H9 (cell line): ENCODE results near the gene ACKR4. TPM values are rescaled to one million over a fixed set of nuclear protein-coding genes. Genes with fewer than 3 reads are reported as not detected.

Experiments
- DNase-seq: peaks from one replicate; pipeline ENCODE4 v3.0.0-alpha.2; 2017
- H2AFZ ChIP-seq: one replicate; pipeline ENCODE4 v1.6.1; 2013; ENCODE audit warnings: mild to moderate bottlenecking, low read length, control low read depth, moderate library complexity
- H2AK5ac ChIP-seq: 2 replicates; pipeline ENCODE4 v1.6.1; 2013; ENCODE audit warnings: low read length, control low read depth, mixed read lengths; ENCODE audit not compliant: insufficient read length
- H2BK120ac ChIP-seq: one replicate; pipeline ENCODE4 v1.6.1; 2013; ENCODE audit warnings: low read depth, mild to moderate bottlenecking, low read length, control low read depth, inconsistent platforms; ENCODE audit not compliant: poor library complexity, severe bottlenecking
- H2BK12ac ChIP-seq: 2 replicates; pipeline ENCODE4 v1.6.1; 2013; ENCODE audit warnings: low read length, control low read depth, mixed read lengths, low read depth; ENCODE audit not compliant: insufficient read length
- H2BK15ac ChIP-seq: 2 replicates; pipeline ENCODE4 v1.6.1; 2013; ENCODE audit warnings: low read depth, low read length, control low read depth
- H2BK20ac ChIP-seq: one replicate; pipeline ENCODE4 v1.6.1; 2013; ENCODE audit warnings: low read depth, mild to moderate bottlenecking, low read length, control low read depth, inconsistent platforms; ENCODE audit not compliant: poor library complexity, severe bottlenecking
- H2BK5ac ChIP-seq: 2 replicates; pipeline ENCODE4 v1.6.1; 2013; ENCODE audit warnings: low read length, control low read depth, mixed read lengths; ENCODE audit not compliant: insufficient read length
- H3K14ac ChIP-seq: 2 replicates; pipeline ENCODE4 v1.6.1; 2013; ENCODE audit warnings: low read length, control low read depth; ENCODE audit not compliant: insufficient read depth
- H3K18ac ChIP-seq: 2 replicates; pipeline ENCODE4 v1.6.1; 2013; ENCODE audit warnings: low read depth, mild to moderate bottlenecking, mixed read lengths, low read length, control low read depth; ENCODE audit not compliant: insufficient read length
- H3K23ac ChIP-seq: 2 replicates; pipeline ENCODE4 v1.6.1; 2013; ENCODE audit warnings: low read length, control low read depth, mixed read lengths, low read depth; ENCODE audit not compliant: insufficient read length
- H3K23me2 ChIP-seq: 2 replicates; pipeline ENCODE4 v1.6.1; 2013; ENCODE audit warnings: low read depth, mild to moderate bottlenecking, mixed read lengths, low read length, control low read depth; ENCODE audit not compliant: insufficient read length, poor library complexity, severe bottlenecking
- H3K27ac ChIP-seq: 2 replicates; pipeline ENCODE4 v1.5.1; 2013; ENCODE audit warnings: low read length, control low read depth, mixed read lengths, low read depth; ENCODE audit not compliant: insufficient read length
- H3K27me3 ChIP-seq: 2 replicates; pipeline ENCODE4 v1.6.1; 2013; ENCODE audit warnings: low read length, control low read depth, inconsistent platforms; ENCODE audit not compliant: insufficient read depth
- H3K4ac ChIP-seq: 2 replicates; pipeline ENCODE4 v1.6.1; 2013; ENCODE audit warnings: low read depth, mild to moderate bottlenecking, control low read depth, inconsistent platforms, low read length, moderate library complexity
- H3K4me1 ChIP-seq: 2 replicates; pipeline ENCODE4 v1.6.1; 2013; ENCODE audit warnings: low read length, control low read depth, inconsistent platforms; ENCODE audit not compliant: insufficient read depth
- H3K4me2 ChIP-seq: 2 replicates; pipeline ENCODE4 v1.6.1; 2013; ENCODE audit warnings: low read length, control low read depth, mixed read lengths; ENCODE audit not compliant: insufficient read length, insufficient read depth
- H3K56ac ChIP-seq: 2 replicates; pipeline ENCODE4 v1.6.1; 2013; ENCODE audit warnings: low read depth, mild to moderate bottlenecking, mixed read lengths, low read length, control low read depth; ENCODE audit not compliant: insufficient read length
- H3K79me1 ChIP-seq: 2 replicates; pipeline ENCODE4 v1.6.1; 2013; ENCODE audit warnings: low read depth, mild to moderate bottlenecking, moderate library complexity, low read length, control low read depth, inconsistent platforms; ENCODE audit not compliant: insufficient read depth, poor library complexity, severe bottlenecking
- H3K79me2 ChIP-seq: 2 replicates; pipeline ENCODE4 v1.6.1; 2013; ENCODE audit warnings: low read length, control low read depth, inconsistent platforms; ENCODE audit not compliant: insufficient read depth
- H3K9ac ChIP-seq: 2 replicates; pipeline ENCODE4 v1.6.1; 2013; ENCODE audit warnings: low read length, control low read depth, mixed read lengths; ENCODE audit not compliant: insufficient read length; ENCODE audit errors: extremely low read depth
- H3K9me3 ChIP-seq: one replicate; pipeline ENCODE4 v1.6.1; 2013; ENCODE audit warnings: low read depth, low read length, inconsistent platforms; ENCODE audit not compliant: control insufficient read depth
- H3T11ph ChIP-seq: one replicate; pipeline ENCODE4 v1.6.1; 2013; ENCODE audit warnings: mild to moderate bottlenecking, low read length, control low read depth, inconsistent platforms
- H4K20me1 ChIP-seq: one replicate; pipeline ENCODE4 v1.6.1; 2013; ENCODE audit not compliant: control insufficient read depth, insufficient read length, insufficient read depth
- H4K5ac ChIP-seq: 2 replicates; pipeline ENCODE4 v1.6.1; 2013; ENCODE audit warnings: low read depth, mild to moderate bottlenecking, mixed read lengths, low read length, control low read depth; ENCODE audit not compliant: insufficient read length
- H4K8ac ChIP-seq: replicated peaks from 2 replicates; pipeline ENCODE4 v1.6.1; 2013; ENCODE audit warnings: low read length, control low read depth, mixed read lengths, low read depth; ENCODE audit not compliant: insufficient read length
- H4K91ac ChIP-seq: 2 replicates; pipeline ENCODE4 v1.6.1; 2013; ENCODE audit warnings: low read depth, mild to moderate bottlenecking, moderate library complexity, mixed read lengths, low read length, control low read depth; ENCODE audit not compliant: insufficient read length
- H3K27ac Mint-ChIP-seq, 3 experiments: 2 replicates in 2 of 3; 3 replicates in 1 of 3; pipeline ENCODE4 v1.8.0; 2020 to 2021; ENCODE audit warnings: mixed read lengths in 3 of 3, mild to moderate bottlenecking in 1 of 3, moderate library complexity in 1 of 3
- H3K27me3 Mint-ChIP-seq: 2 replicates; pipeline ENCODE4 v1.8.0; 2021; ENCODE audit warnings: low read depth, mild to moderate bottlenecking, moderate library complexity, mixed read lengths
- H3K36me3 Mint-ChIP-seq, 3 experiments: 2 replicates in 2 of 3; 3 replicates in 1 of 3; pipeline ENCODE4 v1.8.0; 2020 to 2021; ENCODE audit warnings: low read depth in 3 of 3, mixed read lengths in 3 of 3; ENCODE audit not compliant: insufficient read depth in 1 of 3
- H3K4me1 Mint-ChIP-seq, 2 experiments: 2 replicates each; pipeline ENCODE4 v1.8.0; 2020; ENCODE audit warnings: mixed read lengths in 2 of 2
- H3K4me3 Mint-ChIP-seq, 2 experiments: 2 replicates in 1 of 2; 3 replicates in 1 of 2; pipeline ENCODE4 v1.8.0; 2020 to 2021; ENCODE audit warnings: mild to moderate bottlenecking in 2 of 2, mixed read lengths in 2 of 2, moderate library complexity in 1 of 2
- H3K9me3 Mint-ChIP-seq, 2 experiments: 2 replicates in 1 of 2; 3 replicates in 1 of 2; pipeline ENCODE4 v1.8.0; 2020; ENCODE audit warnings: mild to moderate bottlenecking in 2 of 2, mixed read lengths in 2 of 2, moderate library complexity in 1 of 2
- CTCF ChIP-seq: fragments of 200-600 bp; sonication (generic); conservative IDR thresholded peaks from 3 replicates; pipeline ENCODE4 v1.8.0; 2021; ENCODE audit warnings: antibody characterized with exemption, mild to moderate bottlenecking
- WGBS: extraction: QIAGEN DNeasy Blood & Tissue Kit; methylation state at CpG from one replicate; pipeline ENCODE4 v1.1.7; 2013; ENCODE audit warnings: missing lambda C conversion rate, low lambda C conversion rate, mixed read lengths; ENCODE audit not compliant: insufficient read length; ENCODE audit errors: extremely low coverage; 5-methylcytosine and 5-hydroxymethylcytosine counted together
- total RNA-seq: library from RNA; stranded (reverse); gene quantifications from 2 replicates; pipeline ENCODE4 v1.2.1, GENCODE V29; 2021

The ACKR4 gene
- total RNA-seq, 1 experiment from 2014 or later, result not detected

GRCh38 chr3:132622761-132623160, 25.7 kb downstream of the ACKR4 start:
- H4K5ac ChIP-seq, result no peak overlapping the region
- no peak for DNase-seq
- no peaks in the 10 kb centered on the region for H4K20me1 ChIP-seq
- no peak overlapping the region for H3K14ac ChIP-seq
- no peak overlapping the region for H3K4ac ChIP-seq
- H3K4me2 ChIP-seq, result no peak overlapping the region
- H3K4me1 ChIP-seq, result no peaks in the 10 kb centered on the region; the same call in 1 of the 2 replicates
- H3K56ac ChIP-seq, result no peak overlapping the region
- H3K18ac ChIP-seq, result no peak overlapping the region
- H2AK5ac ChIP-seq, result no peak overlapping the region
- H3K27me3 ChIP-seq, result no peaks in the 10 kb centered on the region
- H2BK12ac ChIP-seq, result no peak overlapping the region
- no peaks in the 10 kb centered on the region for H3K9me3 Mint-ChIP-seq
- H3K27ac ChIP-seq, result no peak overlapping the region
- H3K79me1 ChIP-seq, result no peaks in the 10 kb centered on the region
- no peak overlapping the region for H2BK120ac ChIP-seq
- H3K9ac ChIP-seq, result no peak overlapping the region
- H3K4me1 Mint-ChIP-seq, result peaks cover 17 to 18% of the 10 kb centered on the region in 2 experiments
- no CpG with 5 or more reads among the region's 1 CpG for WGBS
- no peaks in the 10 kb centered on the region for H3K9me3 ChIP-seq
- no peaks in the 10 kb centered on the region for H3K27me3 Mint-ChIP-seq
- no peak overlapping the region for H3T11ph ChIP-seq
- no peak overlapping the region for H3K27ac Mint-ChIP-seq
- H3K36me3 Mint-ChIP-seq, result peaks cover 0 to 21% (median 12%) of the 10 kb centered on the region in 3 experiments; a peak in 4 of 7 replicates
- no peaks in the 10 kb centered on the region for H3K23me2 ChIP-seq
- no peak overlapping the region for H2BK15ac ChIP-seq
- no peak overlapping the region for H4K8ac ChIP-seq
- no peak overlapping the region for H4K91ac ChIP-seq
- no peaks in the 10 kb centered on the region for H3K79me2 ChIP-seq
- no peak overlapping the region for H3K4me3 Mint-ChIP-seq
- H2BK5ac ChIP-seq, result no peak overlapping the region
- no peak overlapping the region for H2BK20ac ChIP-seq
- no peak overlapping the region for H2AFZ ChIP-seq
- H3K23ac ChIP-seq, result no peak overlapping the region
- no peak for TF ChIP-seq CTCF
